Measurements from ENCODE around the gene SV2B. TPM values are rescaled to one million over a fixed set of nuclear protein-coding genes. Genes with fewer than 3 reads are reported as not detected.

The SV2B gene
- total and polyA plus RNA-seq, 2 donors (not counting 1 experiment from before 2014, with no cell fraction given): under 0.01 TPM; not detected in 1

DNA sequence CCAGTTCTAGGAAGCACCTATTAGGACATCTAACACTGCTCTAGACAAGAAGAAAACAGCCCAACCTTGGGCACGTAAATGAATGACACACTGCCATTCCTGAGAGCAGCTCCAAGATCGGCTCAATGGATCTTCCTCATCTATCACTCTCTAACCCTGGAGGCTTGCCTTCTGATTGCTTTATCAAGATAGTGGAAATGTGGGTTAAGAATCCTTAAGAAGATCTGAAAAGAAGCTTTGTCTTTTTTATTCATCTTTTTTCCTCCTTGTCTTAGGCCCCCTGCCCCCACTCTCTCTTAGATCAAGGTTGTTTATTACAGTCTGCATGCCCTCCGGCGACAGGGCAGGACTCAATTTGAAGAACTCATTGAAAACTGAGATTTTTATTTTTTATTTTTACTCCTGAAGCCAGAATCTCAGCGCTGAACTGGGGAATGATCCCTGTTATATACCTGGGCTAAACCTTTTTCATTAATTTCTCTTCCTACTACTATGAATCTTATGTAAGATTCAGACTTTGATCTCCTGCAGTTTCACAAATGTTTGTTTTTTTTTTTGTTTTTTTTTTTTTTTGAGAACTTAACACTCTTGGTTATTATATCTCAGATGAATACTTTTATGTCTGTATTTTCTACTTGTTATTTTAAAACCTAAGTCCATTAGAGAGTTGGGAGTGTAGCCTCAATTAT lies 219.5 kb downstream of the SV2B start:
- H3K27ac ChIP-seq (ENCODE audit: insufficient read depth, low read length): no peak overlapping the region
- no peak overlapping the region for H3K9ac ChIP-seq (ENCODE audit: insufficient read depth, low read length)
- no peak for TF ChIP-seq EZH2 (IDR thresholded peaks at IDR 0.05; ENCODE audit: low read length, missing control alignments)
- TF ChIP-seq CTCF (conservative IDR thresholded peaks at IDR 0.05 in 1 of 2, IDR thresholded peaks at IDR 0.05 in 1 of 2; ENCODE audit: low read depth in 1 of 2, low read length in 2 of 2): no peak
- no peaks in the 10 kb centered on the region for H3K27me3 ChIP-seq (ENCODE audit: control insufficient read depth, insufficient read depth, low read length)
- no peaks in the 10 kb centered on the region for H3K36me3 ChIP-seq (ENCODE audit: control insufficient read depth, insufficient read depth, low read length)
- no peaks in the 10 kb centered on the region for H4K20me1 ChIP-seq (ENCODE audit: control insufficient read depth, extremely low read depth, insufficient read depth, low read length)
- H3K79me2 ChIP-seq (ENCODE audit: control insufficient read depth, insufficient read depth, low read length): no peaks in the 10 kb centered on the region
- no peak overlapping the region for H3K4me2 ChIP-seq (ENCODE audit: extremely low read depth, insufficient read depth, low read length)
- no peak for DNase-seq (ENCODE audit: low read depth in 2 of 2)
- H3K9me3 ChIP-seq (ENCODE audit: control insufficient read depth, insufficient read depth, low read depth, low read length): no peaks in the 10 kb centered on the region
- H3K4me1 ChIP-seq (ENCODE audit: control insufficient read depth, extremely low read depth, insufficient read depth, low read length): no peaks in the 10 kb centered on the region
- H2AFZ ChIP-seq (ENCODE audit: low read length): no peak overlapping the region
- H3K4me3 ChIP-seq (replicated peaks in 1 of 4; ENCODE audit: control extremely low read depth in 1 of 4, insufficient read depth in 1 of 4, low read depth in 3 of 4, low read length in 4 of 4): no peak overlapping the region

DNA sequence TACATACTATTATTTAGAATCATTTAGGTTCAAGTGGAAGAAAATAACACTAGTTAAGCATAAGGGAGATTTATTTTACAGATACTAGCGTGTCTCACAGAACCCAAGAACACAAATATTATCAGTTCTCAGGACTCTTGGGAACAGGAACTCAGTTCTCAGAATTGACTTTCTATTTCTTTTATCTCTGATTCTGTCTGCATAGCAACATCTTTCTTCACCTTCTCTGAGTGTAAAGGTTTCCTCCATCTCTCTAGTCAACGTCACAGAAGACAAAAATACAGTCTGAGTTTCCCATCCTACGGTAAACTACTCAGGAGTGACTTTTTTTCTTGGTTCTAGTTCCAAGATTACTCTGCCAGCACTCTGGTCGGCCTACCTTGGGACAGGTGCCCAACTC lies 220.0 kb downstream of the SV2B start:
- H3K4me2 ChIP-seq (ENCODE audit: extremely low read depth, insufficient read depth, low read length): no peak overlapping the region
- no peak overlapping the region for H3K27ac ChIP-seq (ENCODE audit: insufficient read depth, low read length)
- H3K9me3 ChIP-seq (ENCODE audit: control insufficient read depth, insufficient read depth, low read depth, low read length): no peaks in the 10 kb centered on the region
- H3K79me2 ChIP-seq (ENCODE audit: control insufficient read depth, insufficient read depth, low read length): no peaks in the 10 kb centered on the region
- H3K4me1 ChIP-seq (ENCODE audit: control insufficient read depth, extremely low read depth, insufficient read depth, low read length): no peaks in the 10 kb centered on the region
- H3K4me3 ChIP-seq (replicated peaks in 1 of 4; ENCODE audit: control extremely low read depth in 1 of 4, insufficient read depth in 1 of 4, low read depth in 3 of 4, low read length in 4 of 4): no peak overlapping the region
- no peak for DNase-seq (ENCODE audit: low read depth in 2 of 2)
- no peak for TF ChIP-seq EZH2 (IDR thresholded peaks at IDR 0.05; ENCODE audit: low read length, missing control alignments)
- no peak for TF ChIP-seq CTCF (conservative IDR thresholded peaks at IDR 0.05 in 1 of 2, IDR thresholded peaks at IDR 0.05 in 1 of 2; ENCODE audit: low read depth in 1 of 2, low read length in 2 of 2)
- no peaks in the 10 kb centered on the region for H4K20me1 ChIP-seq (ENCODE audit: control insufficient read depth, extremely low read depth, insufficient read depth, low read length)
- H3K9ac ChIP-seq (ENCODE audit: insufficient read depth, low read length): no peak overlapping the region
- no peaks in the 10 kb centered on the region for H3K36me3 ChIP-seq (ENCODE audit: control insufficient read depth, insufficient read depth, low read length)
- no peak overlapping the region for H2AFZ ChIP-seq (ENCODE audit: low read length)
- H3K27me3 ChIP-seq (ENCODE audit: control insufficient read depth, insufficient read depth, low read length): no peaks in the 10 kb centered on the region

DNA sequence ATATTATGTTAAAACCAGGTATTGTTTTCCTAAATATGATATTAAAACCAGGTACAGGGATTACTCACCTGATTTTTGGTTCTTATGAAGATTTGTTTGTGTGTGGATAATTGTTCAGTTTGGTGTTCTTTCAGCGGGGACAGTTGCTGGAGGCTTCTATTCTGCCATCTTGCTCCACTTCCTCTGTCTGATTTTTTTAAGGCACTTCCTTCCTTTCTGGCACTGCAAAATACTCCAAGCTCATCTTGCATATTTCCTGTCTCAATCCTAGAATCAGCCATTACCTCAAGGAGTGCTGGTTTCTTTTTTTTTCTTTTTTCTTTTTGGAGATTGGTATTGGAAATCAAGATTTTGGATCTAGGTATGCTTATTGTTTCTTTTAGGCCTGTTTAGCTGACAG lies 229.9 kb downstream of the SV2B start:
- no peaks in the 10 kb centered on the region for H3K79me2 ChIP-seq (ENCODE audit: control insufficient read depth, insufficient read depth, low read length)
- no peak overlapping the region for H3K4me3 ChIP-seq (replicated peaks in 1 of 4; ENCODE audit: control extremely low read depth in 1 of 4, insufficient read depth in 1 of 4, low read depth in 3 of 4, low read length in 4 of 4)
- H2AFZ ChIP-seq (ENCODE audit: low read length): no peak overlapping the region
- H3K9me3 ChIP-seq (ENCODE audit: control insufficient read depth, insufficient read depth, low read depth, low read length): no peaks in the 10 kb centered on the region
- H3K27ac ChIP-seq (ENCODE audit: insufficient read depth, low read length): no peak overlapping the region
- no peaks in the 10 kb centered on the region for H3K36me3 ChIP-seq (ENCODE audit: control insufficient read depth, insufficient read depth, low read length)
- H3K27me3 ChIP-seq (ENCODE audit: control insufficient read depth, insufficient read depth, low read length): no peaks in the 10 kb centered on the region
- H3K4me1 ChIP-seq (ENCODE audit: control insufficient read depth, extremely low read depth, insufficient read depth, low read length): no peaks in the 10 kb centered on the region
- TF ChIP-seq EZH2 (IDR thresholded peaks at IDR 0.05; ENCODE audit: low read length, missing control alignments) (no peak), CTCF (conservative IDR thresholded peaks at IDR 0.05 in 1 of 2, IDR thresholded peaks at IDR 0.05 in 1 of 2; ENCODE audit: low read depth in 1 of 2, low read length in 2 of 2) (no peak)
- no peak overlapping the region for H3K4me2 ChIP-seq (ENCODE audit: extremely low read depth, insufficient read depth, low read length)
- no peak for DNase-seq (ENCODE audit: low read depth in 2 of 2)
- H4K20me1 ChIP-seq (ENCODE audit: control insufficient read depth, extremely low read depth, insufficient read depth, low read length): no peaks in the 10 kb centered on the region
- no peak overlapping the region for H3K9ac ChIP-seq (ENCODE audit: insufficient read depth, low read length)
